ENCODE measurements around the gene CS. TPM values are rescaled to one million over a fixed set of nuclear protein-coding genes. Genes with fewer than 3 reads are reported as not detected.

Gene CS
- total and polyA plus RNA-seq, 3 experiments from 2014 or later, result 78.8 to 286 (median 279) TPM

GRCh38 chr12:56221757-56222530 is 78.2 kb downstream of the CS start, which contains the start of gene RNF41:
Gene RNF41 (minus strand): TSS chr12:56221922. CDS start chr12:56214047, 7,875 bp downstream.
- Histone ChIP-seq H3K4me3 (ENCODE audit: low read length) (peak within 1 kb of the TSS; percentile 89), H3K36me3 (ENCODE audit: insufficient read depth, low read length) (no peaks in the 10 kb centered on the region), H3K27me3 (ENCODE audit: insufficient read depth, low read length, poor library complexity, severe bottlenecking) (no peaks in the 10 kb centered on the region), H3K27ac (ENCODE audit: low read depth, low read length) (peak within 1 kb of the TSS; percentile 96), H3K4me1 (ENCODE audit: insufficient read depth, low read length) (peaks cover 34% of the 10 kb centered on the region), H3K9me3 (ENCODE audit: low read length) (no peaks in the 10 kb centered on the region)
- peak within 1 kb of the TSS; percentile 99 to 100 (median 100) for H3K27ac Mint-ChIP-seq
- H3K9me3 Mint-ChIP-seq, result no peaks in the 10 kb centered on the region
- peaks cover 0 to 2% of the 10 kb centered on the region in 2 donors for H3K27me3 Mint-ChIP-seq
- CTCF ChIA-PET, result interaction anchor here (0.6 to 3.1 kb wide), 25 partner anchors 8 to 282 kb away, joined by 3 to 42 read pairs (median 4); partner anchors contain the start of genes ANKRD52, ESYT1, PAN2 and RPL41
- H3K4me3 Mint-ChIP-seq, result peak within 1 kb of the TSS; percentile 89 to 99 (median 97)
- POLR2A ChIA-PET, result interaction anchor here (0.7 to 2.2 kb wide), 16 partner anchors 30 to 408 kb away, joined by 3 to 16 read pairs (median 4); partner anchors contain the start of genes ANKRD52, BAZ2A, COQ10A and ESYT1
- peaks cover 42 to 55% (median 53%) of the 10 kb centered on the region in 3 donors for H3K4me1 Mint-ChIP-seq
- peak; percentile 89 to 95 (median 92) for DNase-seq
- H3K36me3 Mint-ChIP-seq, result peaks cover 0 to 20% (median 0%) of the 10 kb centered on the region in 3 donors

Other genes starting within 250 kb of the CS start
- 1 to 10 TPM; 1.7 to 1.9 TPM for gene ERBB3, start 220.2 kb downstream of the CS start, total RNA-seq
- gene ERBB3, start 220.2 kb downstream of the CS start, polyA plus RNA-seq, result 0.63 TPM
- 100 to 1,000 TPM; 468 to 504 TPM for gene PA2G4, start 195.8 kb downstream of the CS start, total RNA-seq
- gene PA2G4, start 195.8 kb downstream of the CS start, polyA plus RNA-seq, result 249 TPM
- 1,000 to 10,000 TPM; 5,711 to 5,990 TPM for gene RPL41, start 183.7 kb downstream of the CS start, total RNA-seq
- gene RPL41, start 183.7 kb downstream of the CS start, polyA plus RNA-seq, result 7,268 TPM
- 1 to 10 TPM; 8.1 to 9.0 TPM for gene ZC3H10, start 182.1 kb downstream of the CS start, total RNA-seq
- 3.2 TPM for gene ZC3H10, start 182.1 kb downstream of the CS start, polyA plus RNA-seq
- gene ESYT1, start 172.1 kb downstream of the CS start, total RNA-seq, result 100 to 1,000 TPM; 185 to 191 TPM
- gene ESYT1, start 172.1 kb downstream of the CS start, polyA plus RNA-seq, result 374 TPM
- gene MYL6B, start 147.7 kb downstream of the CS start, total RNA-seq, result 10 to 100 TPM; 68.6 to 70.0 TPM
- 6.2 TPM for gene MYL6B, start 147.7 kb downstream of the CS start, polyA plus RNA-seq
- gene MYL6, start 142.0 kb downstream of the CS start, total RNA-seq, result 1,000 to 10,000 TPM; 1,010 to 1,017 TPM
- gene MYL6, start 142.0 kb downstream of the CS start, polyA plus RNA-seq, result 2,423 TPM
- 100 to 1,000 TPM; 107 to 118 TPM for gene SMARCC2, start 110.8 kb downstream of the CS start, total RNA-seq
- gene SMARCC2, start 110.8 kb downstream of the CS start, polyA plus RNA-seq, result 92.4 TPM
- 10 to 100 TPM; 41.2 to 42.3 TPM for gene RNF41, start 78.4 kb downstream of the CS start, total RNA-seq
- gene RNF41, start 78.4 kb downstream of the CS start, polyA plus RNA-seq, result 47.4 TPM
- 100 to 1,000 TPM; 102 to 104 TPM for gene NABP2, start 76.0 kb downstream of the CS start, total RNA-seq
- 4.6 TPM for gene NABP2, start 76.0 kb downstream of the CS start, polyA plus RNA-seq
- gene SLC39A5, start 70.3 kb downstream of the CS start, total RNA-seq, result under 1 TPM; 0.35 to 0.62 TPM
- gene SLC39A5, start 70.3 kb downstream of the CS start, polyA plus RNA-seq, result not detected
- 10 to 100 TPM; 67.0 to 69.9 TPM for gene ANKRD52, start 41.9 kb downstream of the CS start, total RNA-seq
- 16.1 TPM for gene ANKRD52, start 41.9 kb downstream of the CS start, polyA plus RNA-seq
- gene COQ10A, start 33.4 kb downstream of the CS start, total RNA-seq, result 10 to 100 TPM; 14.3 to 14.4 TPM
- gene COQ10A, start 33.4 kb downstream of the CS start, polyA plus RNA-seq, result 14.2 TPM
- 100 to 1,000 TPM; 165 to 167 TPM for gene CNPY2, start 15.7 kb upstream of the CS start, total RNA-seq
- 188 TPM for gene CNPY2, start 15.7 kb upstream of the CS start, polyA plus RNA-seq
- gene PAN2, start 33.7 kb upstream of the CS start, total RNA-seq, result 10 to 100 TPM; 36.6 to 40.4 TPM
- gene PAN2, start 33.7 kb upstream of the CS start, polyA plus RNA-seq, result 5.4 TPM
- gene IL23A, start 38.6 kb upstream of the CS start, total RNA-seq, result 10 to 100 TPM; 26.9 to 29.6 TPM
- gene IL23A, start 38.6 kb upstream of the CS start, polyA plus RNA-seq, result 26.4 TPM
- gene STAT2, start 59.8 kb upstream of the CS start, total RNA-seq, result 10 to 100 TPM; 61.6 to 63.5 TPM
- gene STAT2, start 59.8 kb upstream of the CS start, polyA plus RNA-seq, result 65.0 TPM
- gene APOF, start 62.5 kb upstream of the CS start, total RNA-seq, result not detected
- not detected for gene APOF, start 62.5 kb upstream of the CS start, polyA plus RNA-seq
- 10 to 100 TPM; 61.9 to 64.1 TPM for gene TIMELESS, start 149.1 kb upstream of the CS start, total RNA-seq
- gene TIMELESS, start 149.1 kb upstream of the CS start, polyA plus RNA-seq, result 3.9 TPM
- gene MIP, start 154.3 kb upstream of the CS start, total RNA-seq, result not detected
- gene MIP, start 154.3 kb upstream of the CS start, polyA plus RNA-seq, result 0.07 TPM
- gene SPRYD4, start 168.2 kb upstream of the CS start, total RNA-seq, result 1 to 10 TPM; 3.7 to 3.9 TPM
- gene SPRYD4, start 168.2 kb upstream of the CS start, polyA plus RNA-seq, result 1.1 TPM
- 1 to 10 TPM; 2.3 to 2.5 TPM for gene GLS2, start 187.8 kb upstream of the CS start, total RNA-seq
- gene GLS2, start 187.8 kb upstream of the CS start, polyA plus RNA-seq, result 3.2 TPM
- gene RBMS2, start 221.5 kb upstream of the CS start, total RNA-seq, result 1 to 10 TPM; 3.5 to 4.7 TPM
- 1.4 TPM for gene RBMS2, start 221.5 kb upstream of the CS start, polyA plus RNA-seq